ENCODE data around the gene RHOD. TPM values are rescaled to one million over a fixed set of nuclear protein-coding genes. Genes with fewer than 3 reads are reported as not detected.
A peak's percentile ranks its signal among the peaks of the same experiment; 100 is the strongest.

RHOD gene
- total RNA-seq, 4 donors from 2014 or later = 12.4 to 29.7 (median 23.6) TPM

- Histone ChIP-seq H3K4me3 (peak within 1 kb of the TSS; percentile 0 to 54), H3K4me1 (peaks cover 0 to 20% (median 11%) of the 10 kb centered on the region in 3 donors), H3K9me3 (no peaks in the 10 kb centered on the region), H3K27ac (no peak within 1 kb of the TSS), H3K36me3 (no peaks in the 10 kb centered on the region), H3K27me3 (peaks cover 36% of the 10 kb centered on the region)
- ATAC-seq = no peak
- 10% methylated on average over 2 of the region's 118 CpGs; no CpG with 5 or more reads in 1 of the 2 donors for WGBS, 2 donors (ENCODE audit: low coverage in 1 of 2)
- no peak for TF ChIP-seq POLR2A (IDR thresholded peaks at IDR 0.05)
Observed at GRCh38 chr11:67022961-67023956, 33.4 kb upstream of the RHOD start, which contains the start of gene SYT12. Gene SYT12 (plus strand): TSS chr11:67023134. CDS start chr11:67030145, 7,011 bp downstream.

- Histone ChIP-seq H3K4me3 (peak overlapping the region in 1 of 2 donors; percentile 54), H3K9me3 (no peaks in the 10 kb centered on the region), H3K27me3 (peaks cover 36% of the 10 kb centered on the region), H3K4me1 (peaks cover 0 to 20% (median 11%) of the 10 kb centered on the region in 3 donors), H3K27ac (no peak overlapping the region), H3K36me3 (no peaks in the 10 kb centered on the region)
- TF ChIP-seq EP300 (IDR thresholded peaks at IDR 0.05) (no peak), CTCF (IDR thresholded peaks at IDR 0.05) (no peak), POLR2AphosphoS5 (IDR thresholded peaks at IDR 0.05) (no peak), POLR2A (IDR thresholded peaks at IDR 0.05) (no peak)
- WGBS, 2 donors (ENCODE audit: low coverage in 1 of 2) = 40% methylated on average over 1 of the region's 6 CpGs; no CpG with 5 or more reads in 1 of the 2 donors
- ATAC-seq = no peak
Observed at GRCh38 chr11:67023957-67024353, 32.7 kb upstream of the RHOD start.

- Histone ChIP-seq H3K4me3 (no peak overlapping the region), H3K27me3 (peaks cover 36% of the 10 kb centered on the region), H3K9me3 (no peaks in the 10 kb centered on the region), H3K27ac (no peak overlapping the region), H3K4me1 (peaks cover 0 to 20% (median 11%) of the 10 kb centered on the region in 3 donors), H3K36me3 (no peaks in the 10 kb centered on the region)
- WGBS, 2 donors (ENCODE audit: low coverage in 1 of 2) = no CpG with 5 or more reads among the region's 5 CpGs
- no peak for ATAC-seq
- no peak for TF ChIP-seq POLR2A (IDR thresholded peaks at IDR 0.05)
- no peak for TF ChIP-seq POLR2AphosphoS5 (IDR thresholded peaks at IDR 0.05)
- no peak for TF ChIP-seq CTCF (IDR thresholded peaks at IDR 0.05)
- TF ChIP-seq EP300 (IDR thresholded peaks at IDR 0.05) = no peak
Observed at GRCh38 chr11:67024410-67024809, 32.2 kb upstream of the RHOD start.

- peaks cover 36% of the 10 kb centered on the region for H3K27me3 ChIP-seq
- H3K36me3 ChIP-seq = no peaks in the 10 kb centered on the region
- no peaks in the 10 kb centered on the region for H3K9me3 ChIP-seq
- 100% methylated on average over 1 of the region's 1 CpG; no CpG with 5 or more reads in 1 of the 2 donors for WGBS, 2 donors (ENCODE audit: low coverage in 1 of 2)
- H3K4me3 ChIP-seq = no peak overlapping the region
- TF ChIP-seq EP300 (IDR thresholded peaks at IDR 0.05) (no peak), POLR2AphosphoS5 (IDR thresholded peaks at IDR 0.05) (no peak), CTCF (IDR thresholded peaks at IDR 0.05) (no peak), POLR2A (IDR thresholded peaks at IDR 0.05) (no peak)
- H3K27ac ChIP-seq = no peak overlapping the region
- no peak for ATAC-seq
- peaks cover 0 to 20% (median 11%) of the 10 kb centered on the region in 3 donors for H3K4me1 ChIP-seq
Observed at GRCh38 chr11:67024966-67025365, 31.7 kb upstream of the RHOD start.

- 94% methylated on average over 4 of the region's 8 CpGs; no CpG with 5 or more reads in 1 of the 2 donors for WGBS, 2 donors (ENCODE audit: low coverage in 1 of 2)
- Histone ChIP-seq H3K4me1 (peaks cover 0 to 20% (median 11%) of the 10 kb centered on the region in 3 donors), H3K27ac (no peak overlapping the region), H3K27me3 (peaks cover 36% of the 10 kb centered on the region), H3K4me3 (no peak overlapping the region), H3K9me3 (no peaks in the 10 kb centered on the region), H3K36me3 (no peaks in the 10 kb centered on the region)
- no peak for ATAC-seq
- no peak for TF ChIP-seq POLR2AphosphoS5 (IDR thresholded peaks at IDR 0.05)
- no peak for TF ChIP-seq EP300 (IDR thresholded peaks at IDR 0.05)
- no peak for TF ChIP-seq CTCF (IDR thresholded peaks at IDR 0.05)
- no peak for TF ChIP-seq POLR2A (IDR thresholded peaks at IDR 0.05)
Observed at GRCh38 chr11:67025750-67026149, 30.9 kb upstream of the RHOD start.
